ENCODE data around the gene COG3.
A peak's percentile ranks its signal among the peaks of the same experiment; 100 is the strongest.
"Not testable (repeated sequence)": the region's sequence is repeated elsewhere in the genome, so short reads cannot be mapped to it uniquely, and the experiment has no call there.

Gene COG3

GRCh38 chr13:45417790-45418534, 46.8 kb upstream of the COG3 start, which contains the start of gene SLC25A30:
SLC25A30 (minus strand) TSS chr13:45418373; CDS start chr13:45411425, 6,948 bp downstream.
- DNase-seq (ENCODE audit: low read depth in 1 of 2, low spot score in 1 of 2) = peak; percentile 78 to 95
- Histone ChIP-seq H3K27me3 (ENCODE audit: insufficient read depth, poor library complexity, severe bottlenecking) (no peaks in the 10 kb centered on the region), H3K4me3 (replicated peaks; ENCODE audit: insufficient read depth, low read length) (peak within 1 kb of the TSS; percentile 65), H3K27ac (replicated peaks) (peak within 1 kb of the TSS; percentile 86)
- no peak for TF ChIP-seq SPI1 (IDR thresholded peaks at IDR 0.05; ENCODE audit: borderline replicate concordance, low read depth)
- TF ChIP-seq REST (IDR thresholded peaks at IDR 0.05; ENCODE audit: insufficient replicate concordance, low read depth) = peak; percentile 24
- no peak for TF ChIP-seq CTCF (IDR thresholded peaks at IDR 0.05; ENCODE audit: insufficient read depth, low read length)
- peak; percentile 48 for TF ChIP-seq POLR2AphosphoS5 (IDR thresholded peaks at IDR 0.05; ENCODE audit: low read depth)
- no peak for TF ChIP-seq GABPA (IDR thresholded peaks at IDR 0.05; ENCODE audit: low read depth)

- not testable (repeated sequence) for H3K27ac ChIP-seq (replicated peaks); H3K27me3 ChIP-seq (ENCODE audit: insufficient read depth, poor library complexity, severe bottlenecking); DNase-seq (ENCODE audit: low read depth in 1 of 2, low spot score in 1 of 2); H3K4me3 ChIP-seq (replicated peaks; ENCODE audit: insufficient read depth, low read length)
These were observed 45.4 kb upstream of the COG3 start for GRCh38 chr13:45419389-45419788.

- no peak for TF ChIP-seq REST (IDR thresholded peaks at IDR 0.05; ENCODE audit: insufficient replicate concordance, low read depth)
- no peak for TF ChIP-seq POLR2AphosphoS5 (IDR thresholded peaks at IDR 0.05; ENCODE audit: low read depth)
- TF ChIP-seq SPI1 (IDR thresholded peaks at IDR 0.05; ENCODE audit: borderline replicate concordance, low read depth) = no peak
- no peak for TF ChIP-seq GABPA (IDR thresholded peaks at IDR 0.05; ENCODE audit: low read depth)
- no peak overlapping the region for H3K4me3 ChIP-seq (replicated peaks; ENCODE audit: insufficient read depth, low read length)
- H3K27me3 ChIP-seq (ENCODE audit: insufficient read depth, poor library complexity, severe bottlenecking) = no peaks in the 10 kb centered on the region
- no peak for DNase-seq (ENCODE audit: low read depth in 1 of 2, low spot score in 1 of 2)
- H3K27ac ChIP-seq (replicated peaks) = no peak overlapping the region
These were observed 44.8 kb upstream of the COG3 start for GRCh38 chr13:45419945-45420344.

GRCh38 chr13:45422731-45423292, 41.9 kb upstream of the COG3 start:
- Histone ChIP-seq H3K27ac (replicated peaks) (no peak overlapping the region), H3K4me3 (replicated peaks; ENCODE audit: insufficient read depth, low read length) (no peak overlapping the region), H3K27me3 (ENCODE audit: insufficient read depth, poor library complexity, severe bottlenecking) (no peaks in the 10 kb centered on the region)
- DNase-seq (ENCODE audit: low read depth in 1 of 2, low spot score in 1 of 2) = no peak
- TF ChIP-seq SPI1 (IDR thresholded peaks at IDR 0.05; ENCODE audit: borderline replicate concordance, low read depth) (no peak), REST (IDR thresholded peaks at IDR 0.05; ENCODE audit: insufficient replicate concordance, low read depth) (no peak), CTCF (IDR thresholded peaks at IDR 0.05; ENCODE audit: insufficient read depth, low read length) (no peak), GABPA (IDR thresholded peaks at IDR 0.05; ENCODE audit: low read depth) (no peak), POLR2AphosphoS5 (IDR thresholded peaks at IDR 0.05; ENCODE audit: low read depth) (no peak)

Measured in HL-60 (cell line).